NT2/D1 (cell line): Measurements from ENCODE around the gene SHOC1.

ENCODE experiments used
- SUZ12 ChIP-seq: IDR thresholded peaks from 2 replicates; pipeline ENCODE4 v1.6.1; 2011; ENCODE audit not compliant: insufficient read length, insufficient read depth; ENCODE audit errors: extremely low read depth
- YY1 ChIP-seq: IDR thresholded peaks from 2 replicates; pipeline ENCODE4 v1.6.1; 2011; ENCODE audit not compliant: insufficient read length, insufficient read depth
- ZNF274 ChIP-seq: IDR thresholded peaks from 2 replicates; pipeline ENCODE4 v1.6.1; 2011; ENCODE audit warnings: mild to moderate bottlenecking, low read depth, low read length

DNA sequence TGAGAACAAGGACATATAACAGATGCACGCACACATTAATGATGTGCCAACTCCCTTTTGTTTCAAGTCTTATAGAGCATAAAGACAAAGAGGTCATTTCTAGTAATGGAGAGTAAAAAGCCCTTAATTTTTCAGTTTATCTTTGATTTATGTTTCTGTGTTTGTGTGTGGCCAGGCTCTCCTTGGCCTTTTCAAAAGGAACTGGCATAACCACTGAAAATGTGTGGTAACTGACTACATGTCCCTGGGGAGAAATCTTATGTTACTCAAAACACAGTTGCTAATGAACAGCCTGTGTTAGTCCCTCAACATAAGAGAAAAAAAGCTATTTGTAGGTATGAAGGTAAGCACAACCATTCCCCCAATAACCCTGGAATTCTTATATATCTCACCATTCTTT, 47.6 kb upstream of the SHOC1 start:
- TF ChIP-seq ZNF274 (no peak), SUZ12 (no peak), YY1 (no peak)
